BLaER1 treated with 17β-estradiol and CSF1 and Interleukin-3, amounts not matched to agents 10 nM and 100 nM (cell line): Measurements from ENCODE around the gene IRAK3.
"Not testable (repeated sequence)": the region's sequence is repeated elsewhere in the genome, so short reads cannot be mapped to it uniquely, and the experiment has no call there.

Experiments
- H3K27ac ChIP-seq, 11 experiments: shearing (Covaris generic); formaldehyde crosslinking; 2 replicates each; pipeline ENCODE4 v1.8.1; 2022
- H3K27me3 ChIP-seq, 11 experiments: shearing (Covaris generic); formaldehyde crosslinking; 2 replicates each; pipeline ENCODE4 v1.8.1; 2022
- H3K36me3 ChIP-seq, 11 experiments: shearing (Covaris generic); formaldehyde crosslinking; 2 replicates each; pipeline ENCODE4 v1.8.1; 2022
- H3K4me1 ChIP-seq, 10 experiments: shearing (Covaris generic); formaldehyde crosslinking; 2 replicates each; pipeline ENCODE4 v1.8.1; 2022
- H3K4me2 ChIP-seq, 11 experiments: shearing (Covaris generic); formaldehyde crosslinking; 2 replicates each; pipeline ENCODE4 v1.8.1; 2022
- H3K4me3 ChIP-seq, 10 experiments: shearing (Covaris generic); formaldehyde crosslinking; 2 replicates each; pipeline ENCODE4 v1.8.1; 2022
- H3K9ac ChIP-seq, 11 experiments: shearing (Covaris generic); formaldehyde crosslinking; 2 replicates each; pipeline ENCODE4 v1.8.1; 2022
- H3K9me3 ChIP-seq, 11 experiments: shearing (Covaris generic); formaldehyde crosslinking; replicated peaks in 1 of 11; 2 replicates each; pipeline ENCODE4 v1.8.1; 2022
- H4K20me1 ChIP-seq, 11 experiments: shearing (Covaris generic); formaldehyde crosslinking; 2 replicates each; pipeline ENCODE4 v1.8.1; 2022
- Cebpa-rat ChIP-seq, 11 experiments: shearing (Covaris generic); IDR thresholded peaks; 2 replicates each; pipeline ENCODE4 v1.8.1; 2022

Gene IRAK3

DNA sequence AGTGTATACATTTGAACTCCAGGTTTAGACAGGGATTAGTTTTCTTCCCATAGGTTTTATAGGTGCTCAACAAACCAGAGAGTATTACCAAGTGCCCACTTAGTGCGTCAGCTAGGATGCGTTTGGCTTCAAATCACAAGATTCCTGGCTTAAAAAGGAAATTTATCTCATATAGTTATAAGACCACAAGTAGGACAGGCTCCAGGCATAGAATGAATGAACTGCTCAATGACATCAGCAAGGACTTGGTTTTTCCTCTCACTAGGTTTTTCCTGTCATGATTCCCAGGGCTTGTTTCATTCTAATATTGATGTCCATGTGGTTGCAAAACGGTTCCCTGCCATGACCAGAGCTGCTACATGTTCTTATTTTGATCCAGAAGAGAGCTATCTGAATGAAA lies 6.1 kb upstream of the IRAK3 start:
- H3K4me3 ChIP-seq = no peak overlapping the region
- H4K20me1 ChIP-seq = no peaks in the 10 kb centered on the region
- H3K27me3 ChIP-seq = peaks cover 0 to 12% (median 10%) of the 10 kb centered on the region in 11 experiments; a peak in 19 of 22 replicates
- H3K9me3 ChIP-seq = peaks cover 1 to 19% (median 7%) of the 10 kb centered on the region in 11 experiments; a peak in 18 of 22 replicates
- no peak for TF ChIP-seq Cebpa-rat (IDR thresholded peaks at IDR 0.05)
- H3K9ac ChIP-seq = no peak overlapping the region
- no peak overlapping the region for H3K27ac ChIP-seq
- peaks cover 0 to 13% (median 0%) of the 10 kb centered on the region in 10 experiments; a peak in 7 of 20 replicates for H3K4me1 ChIP-seq
- H3K36me3 ChIP-seq = no peaks in the 10 kb centered on the region
- no peak overlapping the region for H3K4me2 ChIP-seq

DNA sequence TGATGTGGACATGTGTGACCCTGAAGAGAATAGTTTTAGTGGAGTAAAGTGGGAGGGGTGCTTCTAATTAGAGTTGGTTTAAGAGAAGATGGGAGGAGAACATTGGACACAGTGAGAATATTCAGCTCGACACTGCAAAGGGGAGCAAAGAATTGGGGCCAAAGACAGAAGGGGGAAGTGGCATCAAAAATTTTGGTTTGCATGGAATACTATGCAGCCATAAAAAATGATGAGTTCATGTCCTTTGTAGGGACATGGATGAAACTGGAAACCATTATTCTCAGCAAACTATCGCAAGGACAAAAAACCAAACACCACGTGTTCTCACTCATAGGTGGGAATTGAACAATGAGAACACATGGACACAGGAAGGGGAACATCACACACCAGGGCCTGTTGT lies 4.2 kb upstream of the IRAK3 start:
- H3K27me3 ChIP-seq = peaks cover 17 to 31% (median 29%) of the 10 kb centered on the region in 11 experiments
- H3K9me3 ChIP-seq = peaks cover 15 to 37% (median 24%) of the 10 kb centered on the region in 11 experiments
- not testable (repeated sequence) for H3K27ac ChIP-seq, H3K4me3 ChIP-seq, H3K9ac ChIP-seq, H3K4me2 ChIP-seq, H3K36me3 ChIP-seq, H4K20me1 ChIP-seq
- peaks cover 0 to 32% (median 10%) of the 10 kb centered on the region in 10 experiments; a peak in 18 of 20 replicates for H3K4me1 ChIP-seq

DNA sequence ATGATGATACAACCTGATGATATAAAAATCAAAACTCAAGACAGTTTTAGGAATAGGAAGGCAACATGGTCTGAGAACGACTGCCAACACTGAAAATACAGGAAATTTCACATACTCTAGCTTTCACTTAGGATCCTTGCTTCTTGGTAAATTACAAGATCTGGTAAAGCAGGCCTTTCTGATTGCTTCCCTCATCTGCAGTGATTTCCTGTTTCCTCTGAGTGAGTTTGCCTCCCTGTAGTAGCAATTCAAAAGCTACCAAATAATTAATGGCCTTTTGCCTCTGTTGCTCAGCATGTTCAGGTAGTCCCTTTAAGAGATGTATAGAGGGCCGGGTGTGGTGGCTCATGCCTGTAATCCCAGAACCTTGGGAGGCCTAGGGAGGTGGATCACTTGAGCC lies 2.0 kb upstream of the IRAK3 start:
- Histone ChIP-seq H3K27me3 (peaks cover 17 to 52% (median 49%) of the 10 kb centered on the region in 11 experiments), H3K27ac (peak overlapping the region in 2 of 11 experiments; percentile 5 to 28; a peak in 1 of 22 replicates)
- TF ChIP-seq Cebpa-rat (IDR thresholded peaks at IDR 0.05) = no peak

DNA sequence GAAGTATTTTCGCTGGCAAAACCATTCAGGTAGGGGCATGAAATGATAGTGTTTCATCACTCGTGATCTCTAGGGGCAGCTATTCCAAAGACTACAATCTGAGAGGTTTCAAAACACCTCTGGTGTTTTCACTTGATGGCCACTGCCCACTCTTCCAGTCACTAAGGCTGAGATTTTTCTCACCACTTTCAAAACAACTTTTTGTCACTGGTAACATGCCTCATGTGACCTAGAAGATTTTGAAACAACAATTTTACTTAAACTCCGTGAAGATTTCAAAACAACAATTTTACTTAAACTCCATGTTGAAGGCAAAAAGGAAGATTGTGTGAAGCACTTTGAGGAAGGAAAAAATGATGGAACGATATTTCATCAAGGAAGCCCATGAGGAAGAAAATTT lies 1.2 kb upstream of the IRAK3 start:
- Histone ChIP-seq H3K4me1 (peaks cover 0 to 61% (median 10%) of the 10 kb centered on the region in 10 experiments; a peak in 18 of 20 replicates), H3K27me3 (peaks cover 17 to 52% (median 49%) of the 10 kb centered on the region in 11 experiments), H3K27ac (0 out of 22 replicates have a peak overlapping the region, but pooled peaks of 1 of the 11 experiments have one; percentile 28)

More for the DNA sequence above, 2.0 kb upstream of the IRAK3 start:
- Histone ChIP-seq H3K36me3 (peaks cover 0 to 9% (median 0%) of the 10 kb centered on the region in 11 experiments; a peak in 1 of 22 replicates), H3K9ac (no peak overlapping the region), H3K9me3 (peaks cover 15 to 39% (median 28%) of the 10 kb centered on the region in 11 experiments), H3K4me3 (no peak overlapping the region), H3K4me2 (peak overlapping the region in 3 of 11 experiments; percentile 38 to 92 (median 81); a peak in 6 of 22 replicates), H3K4me1 (peaks cover 0 to 54% (median 10%) of the 10 kb centered on the region in 10 experiments; a peak in 18 of 20 replicates), H4K20me1 (no peaks in the 10 kb centered on the region)

DNA sequence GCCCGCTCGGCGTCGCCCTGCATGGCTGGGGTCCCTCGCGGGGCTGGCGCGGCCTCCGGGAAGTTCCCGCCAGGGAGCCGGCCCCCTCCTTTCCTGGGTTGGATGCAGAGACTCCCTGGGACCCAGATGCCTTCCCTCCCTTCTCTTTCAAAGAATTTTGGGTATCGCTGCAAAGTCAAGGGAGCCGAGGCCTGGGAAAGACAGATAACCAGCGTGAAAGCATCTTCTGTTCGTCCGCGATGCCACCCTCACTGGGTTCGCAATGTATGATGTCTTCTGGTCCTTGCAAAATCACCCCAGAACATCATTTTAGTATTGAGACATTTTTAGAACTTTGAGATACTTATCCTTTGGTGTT lies 451 bp downstream of the IRAK3 start:
- Histone ChIP-seq H3K4me3 (peak overlapping the region; percentile 43 to 65 (median 52)), H3K27ac (peak overlapping the region in 4 of 11 experiments; percentile 46 to 70 (median 65); a peak in 8 of 22 replicates), H3K27me3 (peaks cover 17 to 52% (median 49%) of the 10 kb centered on the region in 11 experiments), H3K9ac (peak overlapping the region in 8 of 11 experiments; percentile 18 to 80 (median 45); a peak in 10 of 22 replicates), H3K36me3 (peaks cover 0 to 9% (median 0%) of the 10 kb centered on the region in 11 experiments; a peak in 1 of 22 replicates), H3K4me2 (peak overlapping the region; percentile 57 to 92 (median 69)), H3K9me3 (peaks cover 15 to 39% (median 28%) of the 10 kb centered on the region in 11 experiments), H4K20me1 (no peaks in the 10 kb centered on the region), H3K4me1 (peaks cover 0 to 77% (median 10%) of the 10 kb centered on the region in 10 experiments; a peak in 18 of 20 replicates)
- no peak for TF ChIP-seq Cebpa-rat (IDR thresholded peaks at IDR 0.05)

More for the DNA sequence above, 1.2 kb upstream of the IRAK3 start:
- Histone ChIP-seq H3K9ac (no peak overlapping the region), H3K36me3 (peaks cover 0 to 9% (median 0%) of the 10 kb centered on the region in 11 experiments; a peak in 1 of 22 replicates), H3K4me3 (no peak overlapping the region), H3K9me3 (peaks cover 15 to 39% (median 28%) of the 10 kb centered on the region in 11 experiments), H3K4me2 (peak overlapping the region in 2 of 11 experiments; percentile 81 to 92; a peak in 4 of 22 replicates), H4K20me1 (no peaks in the 10 kb centered on the region)
- TF ChIP-seq Cebpa-rat (IDR thresholded peaks at IDR 0.05) = no peak

DNA sequence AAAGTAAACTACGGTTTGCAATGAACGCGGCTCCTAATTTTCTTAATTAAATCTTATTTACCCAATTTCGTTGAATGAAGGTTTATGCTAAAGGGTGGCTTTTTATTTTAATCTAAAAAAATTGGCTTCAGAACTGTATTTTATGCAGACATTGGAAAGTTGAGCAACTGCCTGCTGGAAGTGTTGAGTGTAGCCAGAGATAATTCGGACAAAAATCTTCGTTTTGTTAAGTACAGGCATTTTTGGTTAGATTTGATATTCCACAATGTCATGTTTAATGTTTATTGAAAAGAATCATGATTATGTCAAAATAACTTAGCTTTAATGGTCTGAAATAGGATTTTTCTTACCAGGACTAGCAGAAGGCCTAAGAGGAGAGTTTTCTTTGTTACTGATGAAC lies 875 bp downstream of the IRAK3 start:
- Histone ChIP-seq H3K27ac (peak overlapping the region in 3 of 11 experiments; percentile 64 to 70 (median 66); a peak in 5 of 22 replicates), H3K27me3 (peaks cover 17 to 52% (median 49%) of the 10 kb centered on the region in 11 experiments), H3K4me2 (peak overlapping the region in 3 of 11 experiments; percentile 74 to 92 (median 81); a peak in 6 of 22 replicates)

DNA sequence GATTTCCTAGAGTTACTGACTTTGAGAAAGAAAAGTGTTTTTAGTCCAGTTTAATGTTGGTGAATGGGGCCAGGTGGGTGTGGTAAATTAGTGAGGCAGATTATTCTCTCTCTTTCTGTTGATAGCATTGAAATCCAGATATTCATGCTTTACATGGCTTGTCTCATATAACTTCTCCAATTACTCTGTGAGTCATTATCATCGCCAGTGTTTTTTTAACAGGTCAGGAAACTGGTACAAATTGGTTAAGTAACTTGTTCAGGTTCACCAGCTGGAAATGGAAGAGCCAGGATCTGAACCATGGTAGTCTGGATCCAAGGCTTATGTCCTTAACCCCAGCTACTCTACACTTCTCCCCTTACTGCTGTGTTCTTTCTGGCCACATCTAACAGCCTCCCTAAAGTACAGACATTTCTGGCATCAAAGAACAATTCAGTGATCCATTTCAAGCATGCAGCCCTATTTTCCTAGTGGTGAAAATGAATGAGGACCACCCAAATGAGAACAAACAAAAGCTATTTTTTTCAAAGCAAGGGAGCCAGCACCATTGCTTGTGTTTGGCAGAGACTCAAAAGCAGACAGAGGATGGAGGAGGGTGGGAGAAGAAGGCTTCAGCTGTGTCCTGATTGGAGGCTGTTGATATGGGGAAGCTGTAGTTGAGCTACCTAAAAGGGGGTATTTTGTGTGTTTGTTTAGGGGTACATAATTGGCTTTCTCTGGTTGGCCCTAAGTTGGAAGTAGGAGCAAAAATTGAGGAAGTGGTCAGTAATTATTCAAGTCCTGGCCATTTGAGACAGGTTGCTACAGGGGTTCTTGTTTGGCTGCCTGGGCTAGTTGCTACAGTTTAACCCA lies 1.7 kb downstream of the IRAK3 start:
- H3K36me3 ChIP-seq = peaks cover 0 to 9% (median 0%) of the 10 kb centered on the region in 11 experiments; a peak in 1 of 22 replicates
- H3K9me3 ChIP-seq = peaks cover 11 to 39% (median 26%) of the 10 kb centered on the region in 11 experiments; a peak in 21 of 22 replicates
- peaks cover 0 to 90% (median 10%) of the 10 kb centered on the region in 10 experiments; a peak in 18 of 20 replicates for H3K4me1 ChIP-seq
- no peaks in the 10 kb centered on the region for H4K20me1 ChIP-seq
- no peak for TF ChIP-seq Cebpa-rat (IDR thresholded peaks at IDR 0.05)
- H3K9ac ChIP-seq = peak overlapping the region in 3 of 11 experiments; percentile 60 to 80 (median 77); a peak in 4 of 22 replicates
- peak overlapping the region in 3 of 11 experiments; percentile 55 to 70 (median 64); a peak in 5 of 22 replicates for H3K27ac ChIP-seq
- H3K27me3 ChIP-seq = peaks cover 17 to 52% (median 49%) of the 10 kb centered on the region in 11 experiments
- H3K4me3 ChIP-seq = peak overlapping the region in 3 of 10 experiments; percentile 59 to 62 (median 61); a peak in 6 of 20 replicates
- peak overlapping the region in 4 of 11 experiments; percentile 16 to 92 (median 78); a peak in 8 of 22 replicates for H3K4me2 ChIP-seq

More for the DNA sequence above, 875 bp downstream of the IRAK3 start:
- Histone ChIP-seq H3K4me3 (peak overlapping the region in 6 of 10 experiments; percentile 45 to 62 (median 56); a peak in 7 of 20 replicates), H3K36me3 (peaks cover 0 to 9% (median 0%) of the 10 kb centered on the region in 11 experiments; a peak in 1 of 22 replicates), H4K20me1 (no peaks in the 10 kb centered on the region), H3K9me3 (peaks cover 12 to 39% (median 26%) of the 10 kb centered on the region in 11 experiments; a peak in 21 of 22 replicates), H3K4me1 (peaks cover 0 to 81% (median 10%) of the 10 kb centered on the region in 10 experiments; a peak in 18 of 20 replicates), H3K9ac (peak overlapping the region in 3 of 11 experiments; percentile 60 to 80 (median 77); a peak in 5 of 22 replicates)
- no peak for TF ChIP-seq Cebpa-rat (IDR thresholded peaks at IDR 0.05)

DNA sequence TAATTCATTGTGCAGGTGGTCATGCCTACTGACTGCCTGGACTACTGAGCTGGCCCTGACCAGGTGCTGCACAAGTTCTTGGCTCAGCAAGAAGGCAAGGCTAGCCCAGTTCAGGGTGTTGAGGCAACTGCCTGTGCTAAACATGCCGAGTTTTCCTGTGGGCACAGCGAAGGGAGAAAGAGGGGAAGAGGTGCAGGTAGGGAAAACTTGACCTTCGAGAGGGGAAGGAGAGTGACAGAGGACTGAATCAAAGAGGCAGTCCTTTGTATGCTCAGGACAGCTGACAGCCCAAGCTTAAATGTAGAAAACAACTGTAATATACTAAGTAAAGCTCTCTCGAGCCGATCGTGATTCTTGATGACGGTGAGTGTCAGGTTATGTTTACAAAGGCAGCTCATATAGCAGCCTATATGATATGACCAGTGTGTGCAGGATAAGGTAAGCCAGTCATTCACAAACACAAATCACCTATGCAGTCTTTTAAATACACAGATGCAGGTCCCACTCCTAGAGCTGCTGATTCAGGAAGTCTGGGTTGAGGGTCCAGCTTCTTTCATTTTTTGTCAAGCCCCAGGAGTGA lies 2.6 kb downstream of the IRAK3 start:
- H3K4me2 ChIP-seq = peak overlapping the region in 4 of 11 experiments; percentile 16 to 92 (median 78); a peak in 8 of 22 replicates
- H4K20me1 ChIP-seq = no peaks in the 10 kb centered on the region
- H3K9me3 ChIP-seq = peaks cover 11 to 36% (median 25%) of the 10 kb centered on the region in 11 experiments; a peak in 21 of 22 replicates
- peak overlapping the region in 2 of 10 experiments; percentile 61 to 62; a peak in 3 of 20 replicates for H3K4me3 ChIP-seq
- H3K27ac ChIP-seq = peak overlapping the region in 2 of 11 experiments; percentile 55 to 70; a peak in 1 of 22 replicates
- TF ChIP-seq Cebpa-rat (IDR thresholded peaks at IDR 0.05) = no peak
- H3K9ac ChIP-seq = 0 out of 22 replicates have a peak overlapping the region, but pooled peaks of 2 of the 11 experiments have one; percentile 26 to 27
- H3K4me1 ChIP-seq = peaks cover 0 to 98% (median 10%) of the 10 kb centered on the region in 10 experiments; a peak in 18 of 20 replicates
- H3K27me3 ChIP-seq = peaks cover 17 to 52% (median 49%) of the 10 kb centered on the region in 11 experiments
- H3K36me3 ChIP-seq = peaks cover 0 to 9% (median 0%) of the 10 kb centered on the region in 11 experiments; a peak in 1 of 22 replicates
